NCI-H128 (cell line): ENCODE measurements around the gene PCSK5.

Source experiments
- DNase-seq: peaks from one replicate; lab custom pipeline; 2025; ENCODE audit not compliant: unreplicated experiment; lab: John Stamatoyannopoulos, UW

The PCSK5 gene

GRCh38 chr9:75918909-75919308 lies 28.4 kb downstream of the PCSK5 start:
- DNase-seq = no peak

GRCh38 chr9:75921391-75922127 lies 31.1 kb downstream of the PCSK5 start:
- DNase-seq = no peak

GRCh38 chr9:75926385-75926784 lies 35.9 kb downstream of the PCSK5 start:
- DNase-seq = no peak

- no peak for DNase-seq
Observed at GRCh38 chr9:75927356-75927755, 36.9 kb downstream of the PCSK5 start.

- DNase-seq = no peak
Observed at GRCh38 chr9:75930190-75930589, 39.7 kb downstream of the PCSK5 start.

- no peak for DNase-seq
Observed at GRCh38 chr9:75930730-75931321, 40.4 kb downstream of the PCSK5 start.

- no peak for DNase-seq
Observed at GRCh38 chr9:75933982-75934381, 43.5 kb downstream of the PCSK5 start.

- DNase-seq = no peak
Observed at GRCh38 chr9:75935591-75935990, 45.1 kb downstream of the PCSK5 start.

- no peak for DNase-seq
Observed at GRCh38 chr9:75937521-75938258, 47.2 kb downstream of the PCSK5 start.

GRCh38 chr9:75938946-75939345 lies 48.5 kb downstream of the PCSK5 start:
- DNase-seq = no peak

- DNase-seq = no peak
Observed at GRCh38 chr9:75939536-75940111, 49.2 kb downstream of the PCSK5 start.

- no peak for DNase-seq
Observed at GRCh38 chr9:75941066-75941465, 50.6 kb downstream of the PCSK5 start.

GRCh38 chr9:75941577-75942311 lies 51.3 kb downstream of the PCSK5 start:
- no peak for DNase-seq

- DNase-seq = no peak
Observed at GRCh38 chr9:75946766-75947165, 56.3 kb downstream of the PCSK5 start.

- DNase-seq = no peak
Observed at GRCh38 chr9:75947233-75947632, 56.8 kb downstream of the PCSK5 start.

GRCh38 chr9:75950998-75951397 lies 60.5 kb downstream of the PCSK5 start:
- DNase-seq = no peak

GRCh38 chr9:75953218-75953617 lies 62.7 kb downstream of the PCSK5 start:
- no peak for DNase-seq

GRCh38 chr9:75956161-75956560 lies 65.7 kb downstream of the PCSK5 start:
- DNase-seq = no peak

- no peak for DNase-seq
Observed at GRCh38 chr9:75957116-75957515, 66.6 kb downstream of the PCSK5 start.

- no peak for DNase-seq
Observed at GRCh38 chr9:75958226-75958625, 67.8 kb downstream of the PCSK5 start.

GRCh38 chr9:75960551-75960950 lies 70.1 kb downstream of the PCSK5 start:
- no peak for DNase-seq
